ENCODE data around the gene TBL3.
"Not testable (repeated sequence)": the region's sequence is repeated elsewhere in the genome, so short reads cannot be mapped to it uniquely, and the experiment has no call there.

Gene TBL3

DNA sequence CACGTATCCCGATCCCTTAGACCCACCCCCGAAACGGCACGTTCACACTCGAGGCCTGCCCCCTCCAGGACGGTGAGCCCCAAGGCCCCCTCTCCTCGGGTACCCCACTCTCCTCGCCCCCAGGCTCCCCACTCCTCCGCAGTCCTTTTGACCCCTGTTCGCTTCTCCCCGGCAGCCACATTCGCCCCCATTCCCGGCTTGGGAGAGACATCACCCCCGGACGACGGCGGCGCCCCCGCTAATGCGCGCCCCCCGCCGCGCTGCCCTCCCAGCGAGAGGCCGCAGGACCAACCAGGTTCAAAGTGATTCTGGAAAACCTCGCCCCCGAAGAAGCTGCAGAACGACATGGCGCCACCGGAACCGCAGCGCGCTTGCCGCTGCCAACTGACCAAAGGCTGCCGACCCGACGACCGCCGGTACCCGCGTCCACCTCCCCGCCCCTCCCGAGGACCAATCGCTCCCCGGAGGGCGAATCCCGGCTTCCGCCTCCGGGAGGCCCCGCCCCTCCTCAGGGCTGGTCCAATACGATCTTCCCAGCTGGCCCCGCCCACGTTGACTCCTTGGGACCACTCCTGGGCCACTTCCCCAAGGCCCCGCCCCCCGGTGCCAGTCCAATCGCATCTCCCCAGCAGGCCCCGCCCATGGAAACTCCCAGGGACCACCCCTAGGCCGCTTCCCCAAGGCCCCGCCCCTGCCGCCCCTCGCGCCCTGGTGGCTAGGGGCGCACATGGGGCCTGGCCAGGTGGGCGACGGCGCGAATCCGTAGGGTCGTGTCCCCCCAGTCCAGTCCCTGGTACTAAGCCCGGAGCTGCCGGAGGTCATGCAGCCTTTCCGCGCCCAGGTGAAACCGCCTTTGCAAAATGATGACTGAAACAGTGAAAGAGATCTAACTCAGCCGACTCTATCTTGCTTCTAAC lies 28.8 kb upstream of the TBL3 start, which contains the start of gene MSRB1:
MSRB1 (minus strand) TSS at position 390 of the 917 bp plus-strand sequence; CDS start at position 347, 43 bp downstream.
- peak; percentile 96 for DNase-seq (ENCODE audit: low read depth)

GRCh38 chr16:1944612-1945199 lies 27.1 kb upstream of the TBL3 start:
- DNase-seq (ENCODE audit: low read depth), result no peak

- DNase-seq (ENCODE audit: low read depth), result no peak
Measured at GRCh38 chr16:1945559-1946391, 26.1 kb upstream of the TBL3 start.

GRCh38 chr16:1946495-1947368 lies 25.1 kb upstream of the TBL3 start:
- no peak for DNase-seq (ENCODE audit: low read depth)

DNA sequence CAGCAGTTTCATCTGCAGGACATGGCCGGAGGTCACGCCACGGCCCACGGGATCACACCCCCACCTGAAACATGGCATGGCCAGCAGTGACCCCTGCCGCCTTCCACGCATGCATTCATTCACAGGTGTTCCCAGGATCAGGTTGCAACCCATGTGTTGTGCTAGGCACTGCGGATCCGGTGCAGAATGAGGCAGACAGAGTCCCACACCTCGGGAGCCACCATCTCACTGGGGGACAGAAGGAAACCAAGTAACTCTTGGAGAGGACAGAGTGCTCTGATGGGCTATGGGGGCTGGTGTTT lies 24.5 kb upstream of the TBL3 start:
- DNase-seq (ENCODE audit: low read depth), result no peak

DNA sequence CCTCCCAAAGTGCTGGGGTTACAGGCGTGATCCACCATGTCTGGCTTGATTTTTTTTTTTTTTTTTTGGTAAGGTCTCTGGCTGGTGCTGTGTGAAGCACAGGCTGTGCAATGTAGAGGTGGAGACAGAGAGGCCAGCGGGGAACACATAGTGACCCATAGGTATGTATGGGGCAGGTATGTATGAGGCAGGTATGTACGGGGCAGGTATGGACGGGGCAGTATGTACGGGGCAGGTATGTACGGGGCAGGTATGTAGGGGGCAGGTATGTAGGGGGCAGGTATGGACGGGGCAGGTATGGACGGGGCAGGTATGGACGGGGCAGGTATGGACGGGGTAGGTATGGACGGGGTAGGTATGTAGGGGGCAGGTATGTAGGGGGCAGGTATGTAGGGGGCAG lies 22.3 kb upstream of the TBL3 start:
- DNase-seq (ENCODE audit: low read depth), result no peak

DNA sequence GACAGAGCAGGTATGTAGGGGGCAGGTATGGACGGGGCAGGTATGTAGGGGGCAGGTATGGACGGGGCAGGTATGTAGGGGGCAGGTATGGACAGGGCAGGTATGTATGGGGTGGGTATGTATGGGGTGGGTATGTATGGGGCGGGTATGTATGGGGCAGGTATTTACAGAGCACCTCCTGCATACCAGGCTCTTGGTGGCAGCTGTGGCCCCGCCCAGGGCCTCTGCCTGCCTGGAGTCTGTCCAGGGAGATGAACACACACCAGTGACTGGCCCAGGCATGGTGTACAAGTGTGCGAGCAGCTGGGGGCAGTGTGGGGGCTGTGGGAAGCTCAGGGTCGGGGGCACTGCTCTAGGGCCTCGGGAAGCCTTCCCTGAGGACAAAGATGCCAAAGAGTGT lies 21.8 kb upstream of the TBL3 start:
- DNase-seq (ENCODE audit: low read depth), result no peak

- no peak for DNase-seq (ENCODE audit: low read depth)
Measured at GRCh38 chr16:1950559-1950958, 21.3 kb upstream of the TBL3 start.

DNA sequence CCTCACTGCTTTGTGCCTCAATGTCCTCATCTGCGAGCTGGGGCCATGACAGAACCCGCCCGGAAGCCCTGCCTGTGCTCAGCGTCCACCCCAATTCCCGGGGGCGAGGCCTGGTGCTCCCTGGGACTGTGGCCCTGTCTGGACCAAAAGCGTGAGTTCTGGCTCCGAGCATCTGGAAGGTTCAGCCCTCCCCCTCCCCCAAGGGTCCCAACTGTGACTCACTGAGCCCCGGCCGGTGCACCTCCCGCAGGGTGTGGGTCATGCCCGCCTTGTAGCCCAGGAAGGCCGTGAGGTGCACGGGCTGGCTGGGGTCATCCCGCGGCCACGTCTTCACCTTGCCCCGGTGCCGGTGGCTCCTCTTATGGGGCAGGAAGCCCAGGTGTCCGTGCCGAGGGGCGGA lies 18.1 kb upstream of the TBL3 start:
- DNase-seq (ENCODE audit: low read depth), result no peak

DNA sequence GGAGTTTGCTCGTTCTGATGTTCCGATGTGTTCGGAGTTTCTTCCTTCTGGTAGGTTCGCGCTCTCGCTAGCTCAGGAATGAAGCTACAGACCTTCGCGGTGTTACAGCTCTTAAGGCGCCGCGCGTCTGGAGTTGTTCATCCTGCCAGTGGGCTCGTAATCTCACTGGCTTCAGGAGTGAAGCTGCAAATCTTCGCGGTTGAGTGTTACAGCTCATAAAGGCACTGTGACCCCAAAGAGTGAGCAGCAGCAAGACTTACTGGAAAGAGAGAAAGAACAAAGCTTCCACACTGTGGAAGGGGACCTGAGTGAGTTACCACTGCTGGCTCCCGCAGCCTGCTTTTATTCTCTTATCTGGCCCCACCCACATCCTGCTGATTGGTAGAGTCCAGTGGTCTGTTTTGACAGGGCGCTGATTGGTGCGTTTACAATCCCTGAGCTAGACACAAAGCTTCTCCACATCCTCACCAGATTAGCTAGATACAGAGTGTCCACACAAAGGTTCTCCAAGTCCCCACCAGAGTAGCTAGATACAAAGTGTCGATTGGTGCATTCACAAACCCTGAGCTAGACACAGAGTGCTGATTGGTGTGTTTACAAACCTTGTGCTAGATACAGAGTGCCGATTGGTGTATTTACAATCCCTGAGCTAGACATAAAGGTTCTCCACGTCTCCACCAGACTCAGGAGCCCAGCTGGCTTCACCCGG lies 14.3 kb upstream of the TBL3 start:
- not testable (repeated sequence) for DNase-seq (ENCODE audit: low read depth)

DNA sequence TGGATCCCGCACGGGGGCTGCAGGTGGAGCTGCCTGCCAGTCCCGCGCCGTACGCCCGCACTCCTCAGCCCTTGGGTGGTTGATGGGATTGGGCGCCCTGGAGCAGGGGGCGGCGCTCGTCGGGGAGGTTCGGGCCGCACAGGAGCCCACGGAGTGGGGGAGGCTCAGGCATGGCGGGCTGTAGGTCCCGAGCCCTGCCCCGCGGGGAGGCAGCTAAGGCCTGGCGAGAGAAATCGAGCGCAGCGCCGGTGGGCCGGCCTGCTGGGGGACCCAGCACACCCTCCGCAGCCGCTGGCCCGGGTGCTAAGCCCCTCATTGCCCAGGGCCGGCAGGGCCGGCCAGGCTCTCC lies 13.7 kb upstream of the TBL3 start:
- DNase-seq (ENCODE audit: low read depth), result not testable (repeated sequence)

GRCh38 chr16:1958715-1959268 lies 13.1 kb upstream of the TBL3 start:
- no peak for DNase-seq (ENCODE audit: low read depth)

- peak; percentile 79 for DNase-seq (ENCODE audit: low read depth)
Measured at GRCh38 chr16:1959269-1960039, 12.4 kb upstream of the TBL3 start, which contains the start of gene NDUFB10. Gene NDUFB10 (plus strand): TSS chr16:1959538. CDS start chr16:1959625, 87 bp downstream.

- DNase-seq (ENCODE audit: low read depth), result no peak
Measured at GRCh38 chr16:1960665-1961630, 10.9 kb upstream of the TBL3 start.

DNA sequence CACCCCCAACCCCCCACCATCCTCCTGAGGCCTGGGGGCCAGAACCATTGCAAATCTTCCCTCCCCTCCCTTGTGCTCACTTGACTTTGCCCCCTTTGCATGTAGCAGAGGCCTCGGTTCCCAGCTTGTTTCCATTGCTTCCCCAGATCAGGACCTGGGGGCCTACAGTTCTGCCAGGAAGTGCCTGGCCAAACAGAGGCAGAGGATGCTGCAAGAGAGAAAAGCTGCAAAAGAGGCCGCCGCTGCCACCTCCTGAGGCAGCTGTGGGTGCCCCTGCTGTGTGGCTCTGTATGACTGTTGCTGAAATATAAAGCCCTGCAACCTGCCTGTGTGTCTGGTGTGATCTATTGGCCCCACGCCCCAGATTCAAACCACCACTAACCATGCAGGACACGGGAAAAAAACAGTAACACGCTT lies 10.2 kb upstream of the TBL3 start:
- no peak for DNase-seq (ENCODE audit: low read depth)

DNA sequence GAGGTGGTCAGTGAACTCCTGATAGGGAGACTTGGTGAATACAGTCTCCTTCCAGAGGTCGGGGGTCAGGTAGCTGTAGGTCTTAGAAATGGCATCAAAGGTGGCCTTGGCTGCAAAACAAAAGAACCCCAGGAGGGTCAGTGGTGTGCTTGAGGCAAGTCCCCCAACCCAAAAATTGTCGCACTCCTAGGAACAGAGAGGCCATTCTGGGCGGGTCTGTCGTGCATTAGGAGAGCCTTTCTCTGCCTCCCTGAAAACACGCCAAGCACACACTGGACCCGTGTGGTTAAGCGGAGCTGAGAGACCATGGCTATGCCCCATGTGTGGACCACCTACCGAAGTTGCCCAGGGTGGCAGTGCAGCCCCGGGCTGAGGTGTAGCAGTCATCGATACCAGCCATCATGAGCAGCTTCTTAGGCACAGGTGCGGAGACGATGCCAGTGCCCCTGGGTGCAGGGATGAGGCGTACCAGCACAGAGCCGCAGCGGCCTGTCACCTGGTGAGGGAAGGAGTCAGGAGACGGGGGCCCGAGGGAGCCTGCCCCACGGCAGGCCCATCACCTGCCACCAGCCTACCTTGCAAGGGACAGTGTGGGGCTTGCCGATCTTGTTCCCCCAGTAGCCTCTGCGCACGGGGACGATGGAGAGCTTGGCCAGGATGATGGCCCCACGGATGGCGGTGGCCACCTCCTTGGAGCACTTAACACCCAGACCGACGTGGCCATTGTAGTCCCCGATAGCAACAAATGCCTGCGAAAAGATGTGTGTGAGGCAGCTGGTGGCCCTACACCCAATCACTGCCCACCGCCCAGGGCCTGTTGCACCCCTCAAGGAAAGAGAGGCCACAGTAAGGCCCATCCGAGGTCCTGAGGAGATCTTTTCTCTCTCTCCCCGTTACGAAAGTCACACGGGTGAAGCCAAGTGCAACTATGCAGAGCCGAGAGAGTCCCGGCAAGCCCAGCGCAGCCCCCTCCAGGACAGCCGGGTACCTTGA lies 9.4 kb upstream of the TBL3 start:
- DNase-seq (ENCODE audit: low read depth), result not testable (repeated sequence)

DNA sequence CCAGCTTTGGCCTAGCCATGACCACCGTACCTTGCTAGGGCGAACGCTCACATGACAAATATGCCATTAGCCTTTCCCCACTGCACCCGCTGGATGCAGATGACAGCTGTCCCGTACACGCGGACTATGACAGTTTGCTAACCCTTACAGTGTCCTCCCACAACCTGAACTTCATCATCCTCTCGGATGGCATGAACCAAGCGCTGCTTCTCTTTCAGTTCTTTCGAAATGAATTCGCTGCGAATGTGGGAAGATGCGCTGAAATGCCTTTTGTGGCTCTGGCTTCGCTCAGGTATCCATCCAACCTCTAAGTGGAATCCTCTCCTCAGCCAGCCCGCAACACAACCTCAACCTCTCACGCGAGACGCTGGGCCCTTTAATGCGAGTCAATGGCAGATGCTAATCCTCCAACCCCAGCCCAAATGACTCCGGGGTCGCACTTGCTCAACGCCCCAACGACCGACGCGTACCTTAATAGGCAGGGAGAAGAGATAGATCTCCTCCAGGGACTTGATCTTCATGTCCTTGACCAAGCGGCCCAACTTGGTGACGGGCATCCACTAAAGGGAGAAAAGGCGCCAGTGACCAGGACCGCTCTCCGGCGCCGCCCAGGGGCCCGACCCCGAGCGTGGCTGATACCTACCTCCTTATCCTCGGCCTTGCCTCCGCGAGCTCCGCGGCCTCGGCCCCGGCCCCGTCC lies 7.9 kb upstream of the TBL3 start:
- DNase-seq (ENCODE audit: low read depth), result no peak
